Activated T-cell treated with anti-CD3 and anti-CD28 coated beads, Interleukin-2, amount 50 U/mL, for 4 hours (primary cell): ENCODE results near the gene ATP2C1. TPM values are rescaled to one million over a fixed set of nuclear protein-coding genes. Genes with fewer than 3 reads are reported as not detected.
"Not testable (repeated sequence)": the region's sequence is repeated elsewhere in the genome, so short reads cannot be mapped to it uniquely, and the experiment has no call there.

Experiments used
- ATAC-seq, 2 donors: fragments of 200-7000 bp; cut with Tn5 transposase; one replicate each; pipeline ENCODE4 v1.10.0; 2021
- DNase-seq: peaks from one replicate; pipeline ENCODE4 v3.0.0-alpha.2; 2020
- H3K27me3 Mint-ChIP-seq: one replicate; pipeline ENCODE4 v1.8.0; 2021; ENCODE audit warnings: low read depth, mixed read lengths
- H3K36me3 Mint-ChIP-seq: one replicate; pipeline ENCODE4 v1.8.0; 2022; ENCODE audit warnings: mixed read lengths; ENCODE audit not compliant: insufficient read depth
- H3K4me1 Mint-ChIP-seq: one replicate; pipeline ENCODE4 v1.8.0; 2021; ENCODE audit warnings: low read depth, mixed read lengths
- H3K4me3 Mint-ChIP-seq: one replicate; pipeline ENCODE4 v1.8.0; 2021; ENCODE audit warnings: mild to moderate bottlenecking, moderate library complexity, mixed read lengths
- H3K9me3 Mint-ChIP-seq: one replicate; pipeline ENCODE4 v1.8.0; 2021; ENCODE audit warnings: mixed read lengths
- total RNA-seq, 3 donors: library from RNA; stranded (reverse); gene quantifications; one replicate each; pipeline ENCODE4 v1.2.1, GENCODE V29; 2021

Gene ATP2C1
- total RNA-seq, 3 donors from 2014 or later: 50.2 to 55.3 (median 51.9) TPM

DNA sequence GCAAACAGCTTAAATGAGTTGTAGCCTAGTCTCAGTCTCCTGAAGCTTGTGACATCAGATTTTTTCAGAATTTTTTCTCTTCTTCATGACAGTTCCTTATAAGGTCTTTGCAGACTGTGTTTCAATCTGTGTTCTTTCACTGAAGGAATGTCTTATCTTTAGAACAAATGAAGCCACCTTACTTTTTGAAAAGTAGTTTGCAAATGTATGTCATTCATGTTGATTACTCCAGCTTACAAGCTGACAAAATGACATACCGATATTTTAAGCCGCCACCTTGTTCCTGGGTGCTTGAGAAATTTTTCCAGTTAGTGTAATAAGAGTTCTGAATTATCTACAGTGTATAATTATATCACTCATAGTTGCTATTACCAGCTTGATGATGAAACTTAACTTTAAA lies 75.7 kb downstream of the ATP2C1 start:
- no peak overlapping the region for H3K4me3 Mint-ChIP-seq
- H3K9me3 Mint-ChIP-seq: no peaks in the 10 kb centered on the region
- ATAC-seq: no peak
- no peak for DNase-seq
- H3K27me3 Mint-ChIP-seq: no peaks in the 10 kb centered on the region
- H3K36me3 Mint-ChIP-seq: peaks cover 62% of the 10 kb centered on the region
- H3K4me1 Mint-ChIP-seq: no peaks in the 10 kb centered on the region

DNA sequence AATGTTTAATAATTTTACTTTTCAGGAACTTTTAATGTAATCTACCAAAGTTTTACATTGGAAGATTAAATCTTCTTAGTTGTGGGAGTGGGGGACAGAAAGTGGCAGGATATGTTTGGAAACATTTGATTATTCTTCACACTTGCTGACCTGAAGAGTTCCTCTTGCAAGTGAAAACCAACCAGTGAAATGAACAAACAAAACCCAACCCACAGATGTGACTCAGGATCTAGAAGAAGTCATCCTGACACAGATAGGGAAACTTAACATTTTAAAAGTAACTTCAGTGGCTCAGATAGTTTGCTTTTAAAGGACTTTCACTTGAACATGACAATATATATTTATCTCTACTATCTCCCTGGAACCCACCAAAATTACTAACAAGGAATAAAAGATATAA lies 77.3 kb downstream of the ATP2C1 start:
- H3K36me3 Mint-ChIP-seq: peaks cover 54% of the 10 kb centered on the region
- H3K27me3 Mint-ChIP-seq: no peaks in the 10 kb centered on the region
- no peaks in the 10 kb centered on the region for H3K9me3 Mint-ChIP-seq
- no peak overlapping the region for H3K4me3 Mint-ChIP-seq
- ATAC-seq (no peak), DNase-seq (no peak)
- H3K4me1 Mint-ChIP-seq: no peaks in the 10 kb centered on the region

DNA sequence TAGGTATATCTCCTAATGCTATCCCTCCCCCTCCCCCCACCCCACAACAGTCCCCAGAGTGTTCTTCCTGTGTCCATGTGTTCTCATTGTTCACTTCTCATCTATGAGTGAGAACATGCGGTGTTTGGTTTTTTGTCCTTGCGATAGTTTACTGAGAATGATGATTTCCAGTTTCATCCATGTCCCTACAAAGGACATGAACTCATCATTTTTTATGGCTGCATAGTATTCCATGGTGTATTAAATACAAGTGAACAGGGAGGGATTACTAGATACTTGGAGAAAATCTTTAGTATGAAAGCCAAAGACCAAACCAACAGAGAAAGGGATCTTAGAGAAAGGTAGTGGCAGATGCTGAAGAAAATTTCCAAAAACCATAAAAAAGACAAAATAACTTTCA lies 78.7 kb downstream of the ATP2C1 start:
- DNase-seq, H3K4me1 Mint-ChIP-seq, H3K27me3 Mint-ChIP-seq, H3K9me3 Mint-ChIP-seq, ATAC-seq, H3K4me3 Mint-ChIP-seq: not testable (repeated sequence)
- H3K36me3 Mint-ChIP-seq: peaks cover 49% of the 10 kb centered on the region

DNA sequence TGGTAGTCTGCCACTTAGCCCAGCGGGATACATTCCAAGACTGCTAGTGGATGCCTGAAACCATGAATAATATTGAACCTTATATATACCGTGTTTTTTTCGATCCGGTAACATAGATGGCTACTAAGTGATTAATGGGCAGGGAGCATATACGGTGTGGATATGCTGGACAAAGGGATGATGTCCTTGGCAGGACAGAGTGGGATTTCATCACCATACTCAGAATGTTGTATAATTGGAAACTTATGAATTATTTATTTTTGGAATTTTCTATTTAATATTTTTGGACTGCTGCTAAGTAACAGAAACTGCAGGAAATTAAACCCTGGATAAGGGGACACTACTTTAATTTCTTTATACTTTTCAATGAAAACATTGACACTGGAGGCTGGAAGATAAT lies 79.5 kb downstream of the ATP2C1 start:
- DNase-seq (no peak), ATAC-seq (no peak)
- H3K4me1 Mint-ChIP-seq: no peaks in the 10 kb centered on the region
- H3K27me3 Mint-ChIP-seq: no peaks in the 10 kb centered on the region
- H3K4me3 Mint-ChIP-seq: no peak overlapping the region
- H3K36me3 Mint-ChIP-seq: peaks cover 49% of the 10 kb centered on the region
- H3K9me3 Mint-ChIP-seq: no peaks in the 10 kb centered on the region

DNA sequence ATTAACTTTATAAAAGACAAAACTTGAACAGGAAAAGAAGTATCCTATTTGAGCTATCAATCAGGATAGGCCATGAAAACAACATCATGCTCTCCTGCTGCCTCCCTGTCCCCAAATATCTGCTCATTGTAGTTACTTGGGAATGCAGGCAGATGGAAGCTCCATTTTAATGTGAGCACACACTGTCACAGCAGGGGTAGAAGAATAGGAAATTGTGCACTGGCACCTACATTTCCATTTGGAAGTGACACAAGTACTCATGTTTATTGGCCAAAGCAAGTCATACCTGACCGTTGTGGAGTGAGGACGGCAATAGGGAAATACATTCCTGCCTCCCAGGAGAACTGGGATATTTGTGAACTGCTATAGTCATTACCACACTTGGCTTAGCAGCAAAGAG lies 80.3 kb downstream of the ATP2C1 start:
- H3K9me3 Mint-ChIP-seq: no peaks in the 10 kb centered on the region
- DNase-seq (no peak), ATAC-seq (no peak)
- no peaks in the 10 kb centered on the region for H3K27me3 Mint-ChIP-seq
- peaks cover 48% of the 10 kb centered on the region for H3K36me3 Mint-ChIP-seq
- no peak overlapping the region for H3K4me3 Mint-ChIP-seq
- no peaks in the 10 kb centered on the region for H3K4me1 Mint-ChIP-seq

DNA sequence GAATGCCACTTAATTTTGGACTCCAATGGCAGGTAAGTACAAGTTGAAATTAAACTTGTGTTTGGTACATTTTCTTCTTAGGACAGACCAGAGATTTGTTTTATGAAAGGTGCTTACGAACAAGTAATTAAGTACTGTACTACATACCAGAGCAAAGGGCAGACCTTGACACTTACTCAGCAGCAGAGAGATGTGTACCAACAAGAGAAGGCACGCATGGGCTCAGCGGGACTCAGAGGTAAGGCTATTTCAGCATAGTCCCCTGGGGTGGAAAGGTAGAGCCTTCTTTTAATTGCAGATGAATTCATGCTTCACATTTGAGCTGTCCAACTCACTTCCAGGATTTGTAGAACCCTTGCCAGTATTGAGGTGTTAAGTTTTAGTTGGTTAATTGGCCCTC lies 81.4 kb downstream of the ATP2C1 start:
- H3K4me1 Mint-ChIP-seq: no peaks in the 10 kb centered on the region
- DNase-seq: no peak
- peaks cover 48% of the 10 kb centered on the region for H3K36me3 Mint-ChIP-seq
- H3K4me3 Mint-ChIP-seq: no peak overlapping the region
- ATAC-seq: no peak
- H3K9me3 Mint-ChIP-seq: no peaks in the 10 kb centered on the region
- no peaks in the 10 kb centered on the region for H3K27me3 Mint-ChIP-seq

DNA sequence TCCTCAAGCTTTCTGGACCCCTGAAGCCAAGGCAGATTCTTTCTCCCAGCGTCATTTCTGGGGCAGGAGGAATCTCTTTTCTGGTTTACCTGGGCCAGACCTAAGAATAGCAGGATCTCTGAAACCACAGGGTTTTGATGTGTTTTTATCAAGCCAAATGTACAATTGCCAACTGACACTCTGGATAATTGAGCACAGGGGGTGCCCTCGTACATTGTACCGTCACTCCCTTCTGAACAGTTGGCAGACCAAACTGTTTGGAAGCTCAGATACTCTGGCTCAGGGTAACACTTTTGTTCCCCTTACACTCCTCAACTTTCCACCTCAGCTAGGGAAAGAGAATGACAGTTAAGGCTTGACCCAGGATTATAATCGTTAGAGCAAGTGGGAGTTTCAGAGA lies 82.8 kb downstream of the ATP2C1 start:
- DNase-seq (no peak), ATAC-seq (no peak)
- Mint-ChIP-seq H3K27me3 (no peaks in the 10 kb centered on the region), H3K4me1 (no peaks in the 10 kb centered on the region), H3K36me3 (peaks cover 46% of the 10 kb centered on the region), H3K4me3 (no peak overlapping the region), H3K9me3 (no peaks in the 10 kb centered on the region)

DNA sequence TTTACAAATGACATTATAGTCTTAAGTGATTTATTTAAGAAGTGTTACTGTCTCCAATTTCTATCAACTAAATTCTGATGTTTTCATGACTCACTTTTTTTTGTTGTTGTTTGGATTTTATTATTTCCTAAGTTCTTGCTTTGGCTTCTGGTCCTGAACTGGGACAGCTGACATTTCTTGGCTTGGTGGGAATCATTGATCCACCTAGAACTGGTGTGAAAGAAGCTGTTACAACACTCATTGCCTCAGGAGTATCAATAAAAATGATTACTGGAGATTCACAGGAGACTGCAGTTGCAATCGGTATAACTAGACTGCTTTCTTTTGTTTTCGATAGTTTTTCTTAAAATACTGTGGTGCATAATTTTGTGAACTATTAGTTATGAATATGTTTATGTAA lies 85.2 kb downstream of the ATP2C1 start:
- no peaks in the 10 kb centered on the region for H3K9me3 Mint-ChIP-seq
- H3K27me3 Mint-ChIP-seq: no peaks in the 10 kb centered on the region
- H3K4me3 Mint-ChIP-seq: no peak overlapping the region
- H3K36me3 Mint-ChIP-seq: peaks cover 48% of the 10 kb centered on the region
- H3K4me1 Mint-ChIP-seq: no peaks in the 10 kb centered on the region
- no peak for DNase-seq
- no peak for ATAC-seq

DNA sequence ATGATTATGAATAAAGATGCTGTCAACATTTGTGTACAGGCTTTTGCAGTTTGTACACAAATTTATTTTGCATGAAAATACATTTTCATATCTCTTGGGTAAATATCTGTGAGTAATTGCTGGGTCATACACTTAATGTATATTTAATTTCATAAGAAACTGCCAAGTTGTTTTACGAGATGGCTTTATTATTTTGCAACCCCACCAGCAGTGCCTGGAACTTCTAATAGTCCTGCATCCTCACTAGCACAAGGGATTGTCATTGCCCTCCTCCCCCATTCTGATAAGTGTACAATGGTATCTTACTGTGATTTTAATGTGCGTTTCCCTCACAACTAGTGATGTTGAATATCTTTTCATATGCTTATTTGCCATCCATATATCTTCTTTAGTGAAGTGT lies 87.6 kb downstream of the ATP2C1 start:
- Mint-ChIP-seq H3K27me3 (no peaks in the 10 kb centered on the region), H3K4me3 (no peak overlapping the region), H3K9me3 (no peaks in the 10 kb centered on the region), H3K36me3 (peaks cover 40% of the 10 kb centered on the region), H3K4me1 (no peaks in the 10 kb centered on the region)
- no peak for ATAC-seq
- no peak for DNase-seq

DNA sequence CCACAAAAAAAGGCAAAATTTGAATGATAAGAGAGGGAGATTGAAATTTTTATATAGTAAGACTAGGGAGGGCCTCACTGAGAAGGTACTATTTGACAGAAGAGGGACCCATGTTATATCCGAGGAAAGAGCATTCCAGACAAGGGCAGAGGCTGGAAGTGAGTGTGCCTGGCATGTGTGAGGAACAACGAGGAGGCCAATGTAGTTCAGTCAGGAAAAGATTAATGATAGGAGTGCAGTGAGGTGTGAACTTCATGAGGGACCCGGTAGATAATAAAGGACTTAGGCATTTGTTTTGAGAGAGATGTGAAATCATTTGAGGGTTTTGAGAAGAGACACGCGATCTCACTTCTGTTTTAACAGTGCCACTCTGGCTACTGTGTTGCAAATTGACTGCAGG lies 96.4 kb downstream of the ATP2C1 start:
- Mint-ChIP-seq H3K36me3 (peaks cover 28% of the 10 kb centered on the region), H3K4me1 (no peaks in the 10 kb centered on the region), H3K27me3 (no peaks in the 10 kb centered on the region), H3K4me3 (no peak overlapping the region), H3K9me3 (no peaks in the 10 kb centered on the region)
- DNase-seq (no peak), ATAC-seq (no peak)

DNA sequence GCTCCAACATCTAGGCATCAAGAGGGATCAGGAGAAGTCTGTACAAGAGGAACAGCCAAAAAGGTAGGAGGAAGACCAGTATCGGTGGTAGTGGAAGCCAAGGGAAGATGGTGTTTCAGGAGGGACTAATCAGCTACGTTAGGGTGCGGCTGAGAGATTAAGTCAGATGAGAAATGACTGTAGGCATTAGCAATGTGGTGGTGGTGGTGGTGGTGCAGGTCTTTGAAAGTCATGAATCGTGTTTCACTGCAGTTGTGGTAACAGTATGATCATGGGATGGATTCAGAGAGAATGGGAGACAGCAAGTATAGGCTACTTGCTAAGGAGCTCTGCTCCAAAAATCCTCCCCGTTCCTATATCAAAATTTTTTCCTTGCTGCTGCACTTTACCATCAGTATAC lies 97.2 kb downstream of the ATP2C1 start:
- Mint-ChIP-seq H3K4me3 (no peak overlapping the region), H3K36me3 (peaks cover 28% of the 10 kb centered on the region), H3K27me3 (no peaks in the 10 kb centered on the region), H3K9me3 (no peaks in the 10 kb centered on the region), H3K4me1 (no peaks in the 10 kb centered on the region)
- no peak for DNase-seq
- ATAC-seq: peak in 1 of 2 donors; percentile 18

DNA sequence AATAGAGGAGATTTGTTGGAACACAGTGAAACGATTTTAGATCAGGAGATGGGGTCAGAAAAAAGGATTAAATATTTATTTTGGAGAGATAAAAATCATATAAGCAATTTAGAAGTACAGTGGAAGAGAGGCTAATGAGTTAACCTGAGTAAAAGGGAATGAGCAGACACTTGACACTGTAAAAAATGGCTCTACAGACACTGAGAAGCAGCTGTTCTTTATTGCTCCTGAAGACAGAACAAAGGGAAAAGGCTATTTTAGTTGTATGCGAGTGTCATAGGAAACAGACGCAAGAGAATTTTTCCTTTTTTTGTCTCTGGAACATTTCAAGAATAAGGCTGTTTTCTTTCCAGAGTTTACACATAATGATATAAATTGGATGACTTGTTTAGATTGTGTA lies 98.5 kb downstream of the ATP2C1 start:
- Mint-ChIP-seq H3K36me3 (peaks cover 34% of the 10 kb centered on the region), H3K9me3 (no peaks in the 10 kb centered on the region), H3K4me1 (no peaks in the 10 kb centered on the region), H3K27me3 (no peaks in the 10 kb centered on the region), H3K4me3 (no peak overlapping the region)
- DNase-seq (no peak), ATAC-seq (no peak)

DNA sequence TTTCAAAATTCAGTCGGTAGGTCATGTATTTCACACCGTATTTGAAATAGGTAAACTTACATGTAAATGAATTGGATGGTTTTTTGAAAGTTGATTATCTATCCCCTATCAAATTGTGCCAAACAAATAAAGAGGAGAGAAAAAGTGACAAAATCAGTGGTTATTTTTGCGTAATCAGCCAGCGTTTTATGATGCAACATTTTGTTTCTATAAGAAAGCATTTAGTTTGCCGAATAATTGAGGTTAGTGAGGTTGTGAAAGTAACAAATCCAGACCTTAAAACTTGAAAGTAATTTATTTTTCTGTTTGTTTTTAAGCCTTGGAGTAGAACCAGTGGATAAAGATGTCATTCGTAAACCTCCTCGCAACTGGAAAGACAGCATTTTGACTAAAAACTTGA lies 103.4 kb downstream of the ATP2C1 start:
- DNase-seq (no peak), ATAC-seq (no peak)
- H3K4me3 Mint-ChIP-seq: no peak overlapping the region
- no peaks in the 10 kb centered on the region for H3K9me3 Mint-ChIP-seq
- no peaks in the 10 kb centered on the region for H3K27me3 Mint-ChIP-seq
- no peaks in the 10 kb centered on the region for H3K4me1 Mint-ChIP-seq
- peaks cover 23% of the 10 kb centered on the region for H3K36me3 Mint-ChIP-seq

DNA sequence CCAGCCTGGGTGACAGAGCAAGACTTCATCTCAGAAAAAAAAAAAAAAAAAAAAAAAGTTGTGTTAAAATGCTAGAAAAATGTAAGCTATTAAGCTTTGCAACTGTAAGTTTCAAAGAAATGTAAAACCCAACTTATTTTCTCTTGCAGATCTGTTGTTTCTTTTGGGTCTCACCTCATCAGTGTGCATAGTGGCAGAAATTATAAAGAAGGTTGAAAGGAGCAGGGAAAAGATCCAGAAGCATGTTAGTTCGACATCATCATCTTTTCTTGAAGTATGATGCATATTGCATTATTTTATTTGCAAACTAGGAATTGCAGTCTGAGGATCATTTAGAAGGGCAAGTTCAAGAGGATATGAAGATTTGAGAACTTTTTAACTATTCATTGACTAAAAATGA lies 107.2 kb downstream of the ATP2C1 start:
- no peak for DNase-seq
- Mint-ChIP-seq H3K9me3 (no peaks in the 10 kb centered on the region), H3K27me3 (no peaks in the 10 kb centered on the region), H3K36me3 (peaks cover 28% of the 10 kb centered on the region), H3K4me1 (peaks cover 9% of the 10 kb centered on the region), H3K4me3 (no peak overlapping the region)
- no peak for ATAC-seq

DNA sequence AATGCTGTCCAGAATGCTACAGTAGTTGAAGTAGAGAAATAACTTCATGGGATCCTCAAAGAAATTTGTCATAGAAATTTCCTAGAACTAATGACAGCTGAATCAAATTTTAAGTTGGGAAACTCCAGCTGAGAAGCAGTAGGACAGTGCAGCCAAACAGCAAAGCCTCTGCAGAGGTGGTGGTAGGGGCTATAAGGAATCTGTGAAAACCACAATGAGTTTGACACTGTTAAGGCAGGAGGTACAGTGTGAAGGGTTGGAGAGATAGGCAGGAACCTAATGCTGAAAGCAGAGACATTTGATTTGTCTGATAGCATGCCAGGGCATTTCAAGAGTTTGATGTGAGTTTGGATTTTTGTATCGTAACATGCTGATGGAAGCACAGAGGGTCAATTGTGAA lies 110.7 kb downstream of the ATP2C1 start:
- Mint-ChIP-seq H3K9me3 (no peaks in the 10 kb centered on the region), H3K27me3 (no peaks in the 10 kb centered on the region), H3K36me3 (peaks cover 28% of the 10 kb centered on the region), H3K4me1 (peaks cover 9% of the 10 kb centered on the region), H3K4me3 (no peak overlapping the region)
- ATAC-seq (no peak), DNase-seq (no peak)

DNA sequence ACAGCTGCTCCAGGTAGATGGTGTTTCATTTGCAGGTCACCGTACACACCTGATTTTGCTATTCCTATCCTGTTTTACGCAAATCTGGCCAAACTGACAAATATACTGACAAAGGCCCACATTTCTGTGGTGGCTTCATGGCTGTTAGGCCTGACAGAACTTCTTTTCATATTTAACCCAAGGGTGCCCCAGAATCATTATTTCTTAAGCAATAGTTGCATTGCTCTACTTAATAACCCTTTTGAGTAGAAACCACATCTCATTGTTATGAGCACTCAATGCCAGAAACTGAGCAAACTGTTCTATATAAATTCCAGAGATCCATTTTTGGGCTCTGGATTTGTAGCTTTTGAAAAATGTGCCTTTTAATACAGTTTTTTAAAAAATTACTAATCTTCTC lies 113.4 kb downstream of the ATP2C1 start:
- Mint-ChIP-seq H3K9me3 (no peaks in the 10 kb centered on the region), H3K36me3 (peaks cover 29% of the 10 kb centered on the region), H3K4me1 (peaks cover 9% of the 10 kb centered on the region), H3K27me3 (no peaks in the 10 kb centered on the region), H3K4me3 (no peak overlapping the region)
- DNase-seq: no peak
- ATAC-seq: no peak
